OCI-M2 (cell line): ENCODE measurements around the gene OVAAL.

Experiments
- DNase-seq: peaks from one replicate; lab custom pipeline; 2025; ENCODE audit not compliant: unreplicated experiment; lab: John Stamatoyannopoulos, UW

OVAAL gene

DNA sequence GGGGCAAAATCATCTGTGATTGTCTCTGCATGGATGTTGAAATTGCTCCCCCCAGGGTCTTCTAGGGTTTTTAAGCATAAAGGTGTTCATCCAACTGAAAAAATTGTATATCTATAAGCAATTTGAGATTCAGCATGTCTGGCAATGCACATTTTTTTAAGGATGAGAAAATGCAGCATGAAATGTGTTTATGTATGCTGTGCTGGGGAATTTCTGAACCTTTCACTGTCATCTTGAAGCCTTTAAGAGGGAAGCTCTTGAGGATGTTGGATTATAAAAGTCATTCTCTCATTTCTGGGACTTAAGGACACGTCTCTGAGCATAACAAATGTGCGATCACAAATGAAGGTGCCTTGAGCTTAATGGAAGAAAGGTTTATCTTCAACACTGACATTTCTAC, 9.4 kb downstream of the OVAAL start:
- DNase-seq, result no peak

DNA sequence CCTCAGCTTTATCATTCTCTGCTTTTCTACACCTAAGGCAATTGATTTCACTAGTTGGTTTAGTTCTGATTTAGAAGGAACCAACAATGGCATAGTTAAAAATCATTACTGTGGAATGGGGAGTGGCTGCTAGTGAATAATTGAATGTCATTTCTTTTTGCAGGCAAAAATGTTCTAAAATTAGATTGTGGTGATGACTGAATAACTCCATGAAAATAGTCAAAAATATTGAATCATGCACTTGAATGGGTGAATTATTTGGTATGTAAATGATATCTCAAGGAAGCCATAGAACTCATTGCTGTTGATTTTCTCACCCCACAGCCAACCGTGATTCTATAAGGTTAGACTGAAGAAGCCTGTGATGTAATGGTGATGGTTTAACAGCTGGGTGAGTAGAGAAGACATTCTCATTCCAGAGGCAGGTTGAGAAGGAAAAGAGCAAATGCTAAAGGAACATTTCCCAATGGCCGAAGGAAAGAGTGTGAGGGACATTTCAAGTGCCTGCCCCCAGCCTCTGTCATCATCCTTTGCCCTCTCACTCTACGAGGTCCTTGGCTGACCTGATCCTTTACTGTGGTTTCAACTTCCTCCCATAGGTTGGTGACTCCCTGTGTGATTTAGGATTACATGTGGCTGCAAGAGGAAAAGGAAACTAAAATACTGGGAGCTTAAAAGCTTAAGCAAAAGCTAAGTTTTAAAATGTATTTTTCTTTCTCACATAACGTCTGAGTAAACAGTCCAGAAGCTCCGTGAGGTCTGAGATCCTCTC, 12.5 kb downstream of the OVAAL start:
- DNase-seq, result no peak

DNA sequence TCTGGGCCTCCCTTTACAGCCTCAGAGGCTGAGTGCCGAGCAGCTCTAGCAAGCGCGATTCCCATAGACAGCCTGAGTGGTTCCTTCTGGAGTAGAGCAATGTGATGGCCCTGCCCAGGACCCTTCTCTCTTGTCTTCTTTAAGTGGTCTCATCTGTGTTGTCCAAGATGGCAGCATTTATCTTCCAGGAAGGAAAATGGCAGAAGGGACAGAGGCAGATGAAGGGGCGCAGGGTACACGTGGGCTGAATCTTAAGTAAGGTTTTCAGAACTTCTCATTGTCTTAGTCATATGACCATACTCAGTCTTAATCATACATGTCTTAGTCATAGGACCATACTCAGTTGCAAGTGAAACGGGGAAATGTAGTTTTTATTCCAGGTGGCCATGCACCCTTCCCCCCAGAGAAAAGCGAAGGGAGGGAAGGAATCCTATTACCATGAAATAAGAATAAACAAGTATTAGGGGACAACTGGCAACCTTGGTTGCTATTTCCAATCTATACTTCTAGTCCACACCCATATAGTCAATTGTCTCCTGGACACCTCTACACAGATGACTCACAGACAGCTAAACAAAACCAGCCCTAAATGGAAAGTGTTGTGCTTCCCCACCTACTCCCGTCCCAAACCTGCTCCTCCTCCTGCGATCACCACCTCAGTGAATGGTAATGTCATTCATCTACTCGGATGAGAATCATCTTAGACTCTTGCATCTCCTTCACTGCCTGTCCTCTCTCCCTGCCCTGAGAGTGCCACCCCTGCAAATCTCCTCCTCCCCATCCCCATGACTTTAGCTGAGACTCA, 13.3 kb downstream of the OVAAL start:
- DNase-seq, result no peak

GRCh38 chr1:180572760-180573159, 14.0 kb downstream of the OVAAL start:
- no peak for DNase-seq

- DNase-seq, result no peak
Observed at GRCh38 chr1:180574031-180574713, 15.4 kb downstream of the OVAAL start.

DNA sequence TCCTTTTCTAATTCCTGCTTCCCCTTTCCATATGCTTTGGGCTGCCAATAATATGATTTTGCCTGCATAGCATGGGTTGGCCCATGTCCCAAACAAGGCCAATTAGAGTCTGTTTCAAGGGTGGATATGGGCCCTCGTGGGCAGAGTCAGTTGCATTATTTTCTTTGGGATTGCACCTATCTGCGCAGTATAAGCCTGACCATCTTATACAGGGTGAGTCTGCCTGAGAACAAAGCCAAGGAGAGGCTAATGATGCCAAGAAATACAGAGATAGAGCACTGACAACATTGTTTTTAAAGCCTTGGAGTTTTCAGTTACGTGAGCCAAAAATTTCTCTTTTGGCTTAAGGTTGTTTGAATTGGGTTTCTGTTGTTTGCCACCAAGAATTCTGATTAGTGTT, 18.6 kb downstream of the OVAAL start:
- no peak for DNase-seq

DNA sequence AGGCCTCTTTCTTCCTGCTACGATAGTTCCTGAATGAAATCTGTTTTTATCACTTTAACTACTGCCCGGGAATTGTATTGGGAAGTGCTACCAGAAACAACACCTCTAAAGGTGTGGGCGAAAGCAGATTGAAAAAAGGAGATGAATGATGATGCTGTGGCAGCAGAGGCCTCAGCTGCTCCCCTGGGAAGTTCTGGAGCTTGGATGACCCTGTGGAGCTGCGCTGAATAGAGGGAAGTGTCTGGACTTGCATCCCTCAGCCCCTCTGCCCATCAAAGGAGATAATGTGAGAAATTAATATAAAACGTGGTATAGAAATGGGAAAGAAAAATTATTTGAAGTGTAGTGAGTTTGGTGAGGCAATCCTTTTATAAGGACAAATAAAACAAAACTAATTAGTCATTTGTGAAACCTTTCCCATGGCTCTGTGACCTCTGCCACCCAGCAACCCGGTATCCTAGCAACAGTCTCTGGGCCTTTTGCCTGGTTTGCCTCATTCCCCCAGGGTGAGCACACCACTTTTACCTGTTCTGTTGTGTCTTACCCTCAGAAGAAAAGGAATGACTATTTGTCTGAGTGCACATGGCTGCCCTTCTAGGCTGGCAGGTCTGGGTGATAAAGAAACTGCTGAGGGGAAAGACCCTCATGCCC, 21.3 kb downstream of the OVAAL start:
- no peak for DNase-seq

DNA sequence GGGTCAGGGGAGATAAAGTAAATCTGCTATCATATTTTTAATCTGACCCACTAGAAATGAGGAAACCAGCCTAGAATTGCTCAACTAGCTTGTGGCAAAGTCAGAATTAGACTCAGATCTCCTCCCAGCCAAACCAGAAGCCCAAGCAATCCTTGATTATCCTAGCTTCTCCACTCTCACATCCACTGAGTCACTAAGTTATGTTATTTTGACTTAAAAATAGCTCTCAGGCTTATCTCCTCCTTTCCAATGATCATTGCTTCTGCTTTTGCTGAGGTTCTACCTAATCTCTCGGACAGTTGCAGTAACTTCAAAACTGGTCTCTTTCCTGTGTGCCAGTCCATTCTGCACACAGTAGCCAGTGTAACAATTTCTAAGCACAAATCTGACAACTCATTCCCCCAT, 22.9 kb downstream of the OVAAL start:
- DNase-seq, result no peak

DNA sequence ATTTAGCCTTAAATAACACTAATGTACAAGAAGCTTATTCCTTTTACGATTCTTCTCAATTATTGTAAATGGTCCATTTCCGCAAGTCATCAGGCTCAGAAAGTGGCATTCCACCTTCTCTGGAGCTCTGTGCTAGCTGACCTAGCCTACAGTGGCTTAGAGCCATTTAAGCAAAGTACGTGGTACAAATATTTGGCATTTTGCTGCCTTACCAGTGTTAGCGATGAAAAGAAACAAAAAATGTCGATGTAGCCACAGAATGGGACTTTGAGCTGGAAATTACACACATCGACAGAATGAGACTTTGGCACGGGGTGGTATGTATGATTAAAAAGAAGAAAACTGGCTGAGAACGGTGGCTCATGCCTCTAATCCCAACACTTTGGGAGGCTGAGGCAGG, 26.1 kb downstream of the OVAAL start:
- DNase-seq, result no peak

DNA sequence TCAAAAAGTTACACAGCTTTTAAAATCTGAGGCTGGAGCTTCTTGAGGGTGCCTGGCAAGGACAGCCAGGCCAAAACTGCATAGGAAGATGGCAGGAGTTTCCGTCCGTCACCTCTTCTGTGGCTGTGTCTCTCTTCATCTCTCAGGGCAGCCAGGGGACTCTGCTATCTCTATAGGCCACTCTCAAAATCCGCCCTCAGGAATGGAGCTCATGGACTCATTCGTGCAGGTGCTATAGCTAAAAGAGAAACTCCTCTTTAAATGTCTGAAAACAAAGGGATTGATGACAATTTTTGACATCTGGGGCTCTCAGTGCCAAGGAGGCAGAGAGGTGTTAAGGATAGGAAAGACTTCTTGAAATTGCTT, 27.2 kb downstream of the OVAAL start:
- no peak for DNase-seq

GRCh38 chr1:180586671-180587155, 27.9 kb downstream of the OVAAL start:
- no peak for DNase-seq

GRCh38 chr1:180588121-180588520, 29.4 kb downstream of the OVAAL start:
- no peak for DNase-seq

DNA sequence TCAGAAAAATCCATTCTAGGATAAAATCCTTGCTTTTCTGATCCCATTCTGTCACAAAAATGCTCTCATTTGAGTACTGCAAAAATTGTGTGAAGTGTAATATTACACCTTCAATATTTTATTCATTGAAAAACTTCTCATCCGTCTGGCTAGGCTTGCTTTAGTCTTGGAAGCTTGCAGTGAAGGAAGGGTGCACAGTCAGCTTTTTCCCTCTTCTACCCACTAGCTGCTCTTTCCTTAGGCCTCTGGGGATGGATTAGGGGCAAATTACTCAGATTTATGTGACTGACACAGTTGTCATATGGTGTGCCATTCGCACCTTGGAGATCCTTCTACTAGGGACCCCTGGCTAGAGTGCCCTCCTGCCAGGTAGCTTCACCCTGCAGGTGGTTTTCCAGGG, 32.1 kb downstream of the OVAAL start:
- DNase-seq, result no peak

GRCh38 chr1:180593382-180593781, 34.6 kb downstream of the OVAAL start:
- no peak for DNase-seq

DNA sequence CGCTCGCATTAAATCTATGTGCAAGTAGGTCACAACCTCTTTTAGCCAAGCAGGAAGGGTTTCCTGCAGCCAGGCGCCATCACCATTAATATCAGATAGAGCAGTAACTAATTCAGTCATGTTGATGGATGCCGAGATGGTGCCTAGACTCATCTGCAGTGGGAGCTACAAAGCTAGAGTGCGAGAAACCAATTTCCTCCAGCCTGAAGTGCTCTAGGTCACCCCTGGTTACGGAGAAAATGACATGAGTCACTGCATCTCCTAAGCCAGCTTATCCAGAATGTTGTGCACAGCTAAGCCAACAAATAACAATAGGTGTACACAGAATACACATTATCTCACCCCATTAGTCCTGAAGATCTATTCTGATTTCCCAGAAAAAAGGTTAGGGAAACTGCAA, 36.0 kb downstream of the OVAAL start:
- no peak for DNase-seq

DNA sequence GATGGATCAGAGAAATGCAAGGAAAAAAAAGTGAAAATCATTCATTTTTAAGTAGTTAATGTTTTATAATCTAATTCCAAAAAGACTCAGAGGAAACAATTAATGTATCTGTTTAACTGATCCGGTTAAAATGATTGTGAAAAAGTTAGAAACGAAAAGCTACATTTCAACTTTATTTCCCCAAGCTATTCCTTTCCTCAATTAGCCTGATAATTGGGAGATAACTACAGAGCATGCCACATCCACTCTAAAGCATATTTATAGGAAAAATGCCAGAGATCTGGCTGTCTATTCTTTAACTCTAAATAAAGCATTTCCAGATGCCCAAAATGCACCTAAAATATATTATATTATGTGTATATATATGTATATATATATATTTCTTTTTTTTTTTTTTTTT, 37.2 kb downstream of the OVAAL start:
- no peak for DNase-seq

DNA sequence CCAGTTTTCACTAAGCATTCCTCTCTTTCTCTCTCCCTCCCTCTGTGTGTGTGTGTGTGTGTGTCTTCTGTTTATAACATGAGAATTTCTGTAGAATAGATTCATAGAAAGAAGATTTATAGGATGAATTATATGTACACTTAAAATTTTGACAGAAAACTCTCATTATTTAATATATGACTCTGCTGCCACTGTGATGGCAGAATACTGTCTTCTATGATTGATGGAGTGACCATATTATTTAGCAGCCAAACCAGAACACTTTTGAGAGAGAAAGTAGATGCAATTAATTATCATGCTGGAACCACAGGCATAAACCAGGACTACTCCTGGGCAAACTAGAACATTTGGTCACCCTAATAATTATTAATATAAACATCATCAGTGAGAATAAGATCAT, 38.8 kb downstream of the OVAAL start:
- DNase-seq, result no peak

DNA sequence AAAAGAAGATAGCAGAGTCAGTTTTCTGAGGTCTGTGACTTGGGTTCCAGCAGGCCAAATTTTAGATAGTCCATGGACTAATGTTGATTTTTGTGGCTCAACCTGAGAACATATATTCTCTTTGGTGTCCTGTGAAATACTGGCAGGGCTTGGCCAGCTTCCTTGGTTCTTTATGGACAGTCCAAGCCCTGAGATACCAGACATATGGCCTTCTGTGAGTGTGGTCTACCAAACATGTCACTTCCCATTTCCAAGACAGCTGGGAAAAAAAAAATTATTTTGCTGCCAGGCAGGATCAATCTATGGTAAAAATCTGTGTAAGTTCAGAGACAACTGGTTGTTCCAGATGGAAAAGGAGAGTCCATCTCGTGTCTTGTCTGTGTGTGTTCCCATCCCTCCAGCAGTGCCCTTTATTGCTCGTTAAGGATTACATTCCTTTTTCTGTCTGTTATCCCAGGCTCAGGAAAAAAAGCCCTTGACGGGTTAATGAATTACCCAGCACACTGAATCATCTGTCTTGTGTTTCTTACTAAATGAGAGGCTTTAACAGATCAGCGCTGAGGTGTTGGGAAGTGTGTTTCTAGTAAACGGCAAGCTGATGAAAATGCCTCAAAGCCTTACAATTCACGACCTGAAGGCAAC, 39.7 kb downstream of the OVAAL start:
- DNase-seq, result no peak

GRCh38 chr1:180600343-180600742, 41.6 kb downstream of the OVAAL start:
- no peak for DNase-seq

- no peak for DNase-seq
Observed at GRCh38 chr1:180601512-180601911, 42.7 kb downstream of the OVAAL start.
